WTC11 (cell line): ENCODE results near the gene ADAM19. TPM values are rescaled to one million over a fixed set of nuclear protein-coding genes. Genes with fewer than 3 reads are reported as not detected.

Experiments
- ATAC-seq: fragments of 200-7000 bp; cut with Tn5 transposase; 2 replicates; pipeline ENCODE4 v1.10.0; 2021; ENCODE audit warnings: mild to moderate bottlenecking, moderate library complexity
- CTCF ChIA-PET: fragments of 300-600 bp; sonication (Branson Sonifier 250); formaldehyde crosslinking; loops from one replicate; lab custom pipeline; 2021; ENCODE audit warnings: antibody characterized with exemption; lab: Charles Lee
- POLR2A ChIA-PET: fragments of 350-600 bp; sonication (Branson Sonifier 250); formaldehyde crosslinking; loops from one replicate; lab custom pipeline; 2021; ENCODE audit warnings: antibody characterized with exemption; lab: Charles Lee
- DNase-seq: peaks from one replicate; pipeline ENCODE4 v3.0.0; 2021; ENCODE audit warnings: low spot score
- H3K27ac Mint-ChIP-seq: 2 replicates; pipeline ENCODE4 v1.8.0; 2021; ENCODE audit warnings: mixed read lengths
- H3K27me3 Mint-ChIP-seq: 2 replicates; pipeline ENCODE4 v1.8.0; 2021; ENCODE audit warnings: low read depth, mild to moderate bottlenecking, moderate library complexity, mixed read lengths
- H3K36me3 Mint-ChIP-seq: 2 replicates; pipeline ENCODE4 v1.8.0; 2021; ENCODE audit warnings: mixed read lengths
- H3K4me1 Mint-ChIP-seq: 2 replicates; pipeline ENCODE4 v1.8.0; 2022; ENCODE audit warnings: mixed read lengths
- H3K4me3 Mint-ChIP-seq: 2 replicates; pipeline ENCODE4 v1.8.0; 2021; ENCODE audit warnings: mild to moderate bottlenecking, moderate library complexity, mixed read lengths
- H3K9me3 Mint-ChIP-seq: 2 replicates; pipeline ENCODE4 v1.8.0; 2021; ENCODE audit warnings: mixed read lengths
- AFF4 ChIP-seq: sonication (generic); formaldehyde crosslinking; IDR thresholded peaks from 2 replicates; pipeline ENCODE4 v1.8.1; 2023; ENCODE audit warnings: mild to moderate bottlenecking, missing genetic modification reagents, borderline replicate concordance
- CBFB ChIP-seq: sonication (generic); formaldehyde crosslinking; IDR thresholded peaks from 2 replicates; pipeline ENCODE4 v1.8.1; 2022; ENCODE audit warnings: mild to moderate bottlenecking, low read depth, missing genetic modification reagents
- CDX4 ChIP-seq: fragments of 250-450 bp; sonication (Bioruptor Pico); IDR thresholded peaks from 2 replicates; pipeline ENCODE4 v1.9.0; 2021; ENCODE audit warnings: moderate library complexity, mild to moderate bottlenecking, inconsistent platforms, borderline replicate concordance
- CTCF ChIP-seq: fragments of 200-600 bp; IDR thresholded peaks from 2 replicates; pipeline ENCODE4 v1.8.0; 2022; ENCODE audit warnings: antibody characterized with exemption
- E2F5 ChIP-seq: sonication (generic); formaldehyde crosslinking; IDR thresholded peaks from 2 replicates; pipeline ENCODE4 v1.8.1; 2022; ENCODE audit warnings: mild to moderate bottlenecking, moderate library complexity, missing genetic modification reagents
- GTF2I ChIP-seq: fragments of 250-450 bp; sonication (Bioruptor Pico); conservative IDR thresholded peaks from 2 replicates; pipeline ENCODE4 v1.4.0; 2021; ENCODE audit warnings: mild to moderate bottlenecking
- KAT7 ChIP-seq: sonication (generic); formaldehyde crosslinking; IDR thresholded peaks from 2 replicates; pipeline ENCODE4 v1.8.1; 2023; ENCODE audit warnings: missing genetic modification reagents, mild to moderate bottlenecking, borderline replicate concordance
- MXD4 ChIP-seq: fragments of 250-450 bp; sonication (Bioruptor Pico); IDR thresholded peaks from 2 replicates; pipeline ENCODE4 v1.8.0; 2021; ENCODE audit warnings: mild to moderate bottlenecking, moderate library complexity, borderline replicate concordance
- NFATC4 ChIP-seq: fragments of 250-450 bp; sonication (Bioruptor Pico); IDR thresholded peaks from 2 replicates; pipeline ENCODE4 v1.9.0; 2021; ENCODE audit warnings: mild to moderate bottlenecking
- NFE2L1 ChIP-seq: sonication (generic); formaldehyde crosslinking; IDR thresholded peaks from 2 replicates; pipeline ENCODE4 v1.8.1; 2023; ENCODE audit warnings: missing genetic modification reagents
- NR3C1 ChIP-seq: sonication (generic); formaldehyde crosslinking; conservative IDR thresholded peaks from 2 replicates; pipeline ENCODE4 v1.8.1; 2023; ENCODE audit warnings: low read depth, mild to moderate bottlenecking, missing genetic modification reagents
- OVOL2 ChIP-seq: fragments of 250-450 bp; sonication (Bioruptor Pico); IDR thresholded peaks from 2 replicates; pipeline ENCODE4 v1.9.0; 2021; ENCODE audit warnings: mild to moderate bottlenecking, borderline replicate concordance
- PRDM15 ChIP-seq: sonication (generic); formaldehyde crosslinking; IDR thresholded peaks from 2 replicates; pipeline ENCODE4 v1.8.0; 2022; ENCODE audit warnings: missing genetic modification reagents
- PRRX2 ChIP-seq: fragments of 250-450 bp; sonication (Bioruptor Pico); IDR thresholded peaks from 2 replicates; pipeline ENCODE4 v1.8.0; 2021; ENCODE audit warnings: mild to moderate bottlenecking
- SMAD4 ChIP-seq: sonication (generic); formaldehyde crosslinking; IDR thresholded peaks from 2 replicates; pipeline ENCODE4 v1.8.0; 2022; ENCODE audit warnings: mild to moderate bottlenecking, missing genetic modification reagents
- SOX15 ChIP-seq: fragments of 250-450 bp; sonication (Bioruptor Pico); IDR thresholded peaks from 2 replicates; pipeline ENCODE4 v1.9.0; 2021; ENCODE audit warnings: mild to moderate bottlenecking
- ZNF219 ChIP-seq: sonication (generic); formaldehyde crosslinking; IDR thresholded peaks from 2 replicates; pipeline ENCODE4 v1.8.0; 2023; ENCODE audit warnings: missing genetic modification reagents, mild to moderate bottlenecking, borderline replicate concordance
- ZNF232 ChIP-seq: sonication (generic); formaldehyde crosslinking; IDR thresholded peaks from 2 replicates; pipeline ENCODE4 v1.8.0; 2022; ENCODE audit warnings: mild to moderate bottlenecking, missing genetic modification reagents
- ZNF317 ChIP-seq: sonication (generic); formaldehyde crosslinking; IDR thresholded peaks from 2 replicates; pipeline ENCODE4 v1.8.1; 2023; ENCODE audit warnings: low read depth, mild to moderate bottlenecking, moderate library complexity, missing genetic modification reagents, borderline replicate concordance
- ZNF396 ChIP-seq: fragments of 250-450 bp; sonication (Bioruptor Pico); IDR thresholded peaks from 2 replicates; pipeline ENCODE4 v1.8.0; 2021; ENCODE audit warnings: mild to moderate bottlenecking, moderate library complexity, borderline replicate concordance
- ZNF423 ChIP-seq: fragments of 250-450 bp; sonication (Bioruptor Pico); IDR thresholded peaks from 2 replicates; pipeline ENCODE4 v2.1.2; 2022; ENCODE audit warnings: mild to moderate bottlenecking, moderate library complexity
- total RNA-seq: library from RNA; stranded (reverse); gene quantifications from 3 replicates; pipeline ENCODE4 v1.2.3, GENCODE V29; 2021

ADAM19 gene
- total RNA-seq, 1 experiment from 2014 or later = 28.6 TPM

GRCh38 chr5:157497875-157498611 lies 77.5 kb downstream of the ADAM19 start (continued):
- no peak for TF ChIP-seq AFF4 (CRISPR knock-in tag)
- no peak for TF ChIP-seq PRDM15
- no peak for TF ChIP-seq KAT7 (CRISPR knock-in tag)

GRCh38 chr5:157496864-157497263 lies 78.7 kb downstream of the ADAM19 start:
- no peaks in the 10 kb centered on the region for H3K4me1 Mint-ChIP-seq
- CTCF ChIA-PET = no interaction called here
- no peaks in the 10 kb centered on the region for H3K27me3 Mint-ChIP-seq
- no peak overlapping the region for H3K4me3 Mint-ChIP-seq
- H3K9me3 Mint-ChIP-seq = no peaks in the 10 kb centered on the region
- POLR2A ChIA-PET = no interaction called here
- no peak overlapping the region for H3K27ac Mint-ChIP-seq
- ATAC-seq (no peak), DNase-seq (no peak)
- H3K36me3 Mint-ChIP-seq = no peaks in the 10 kb centered on the region; the same call in 1 of the 2 replicates
- TF ChIP-seq SMAD4 (no peak), MXD4 (CRISPR knock-in tag) (no peak), OVOL2 (no peak), PRRX2 (CRISPR knock-in tag) (no peak), ZNF317 (CRISPR knock-in tag) (no peak), ZNF423 (no peak), ZNF232 (CRISPR knock-in tag) (no peak), ZNF219 (no peak), NR3C1 (no peak), ZNF396 (CRISPR knock-in tag) (no peak)

GRCh38 chr5:157494178-157494832 lies 81.3 kb downstream of the ADAM19 start:
- Mint-ChIP-seq H3K4me3 (no peak overlapping the region), H3K4me1 (no peaks in the 10 kb centered on the region), H3K27me3 (no peaks in the 10 kb centered on the region), H3K9me3 (no peaks in the 10 kb centered on the region), H3K36me3 (peaks cover 5% of the 10 kb centered on the region), H3K27ac (no peak overlapping the region)
- CTCF ChIA-PET = no interaction called here
- no peak for ATAC-seq
- no peak for TF ChIP-seq CBFB (CRISPR knock-in tag)
- no peak for TF ChIP-seq E2F5 (CRISPR knock-in tag)
- TF ChIP-seq GTF2I (CRISPR knock-in tag) = no peak
- TF ChIP-seq NFE2L1 (CRISPR knock-in tag) = no peak
- TF ChIP-seq NFATC4 (CRISPR knock-in tag) = no peak
- no peak for TF ChIP-seq CTCF
- TF ChIP-seq CDX4 (CRISPR knock-in tag) = no peak
- no peak for TF ChIP-seq SOX15 (CRISPR knock-in tag)
- TF ChIP-seq NR3C1 = no peak
- DNase-seq = no peak
- POLR2A ChIA-PET = no interaction called here
